Neural crest cell (in vitro differentiated cells): Measurements from ENCODE around the gene CEP170. TPM values are rescaled to one million over a fixed set of nuclear protein-coding genes. Genes with fewer than 3 reads are reported as not detected.

Experiments used
- DNase-seq: peaks from one replicate; pipeline ENCODE4 v3.0.0; 2021; ENCODE audit warnings: low read depth, mixed read lengths, low spot score
- H3K27ac Mint-ChIP-seq: one replicate; pipeline ENCODE4 v1.8.0; 2021; ENCODE audit warnings: mild to moderate bottlenecking, mixed read lengths; ENCODE audit not compliant: unreplicated experiment
- H3K27me3 Mint-ChIP-seq: 2 replicates; pipeline ENCODE4 v1.8.0; 2021; ENCODE audit warnings: low read depth, mild to moderate bottlenecking, mixed read lengths
- H3K36me3 Mint-ChIP-seq: 2 replicates; pipeline ENCODE4 v1.8.0; 2021; ENCODE audit warnings: low read depth, mild to moderate bottlenecking, mixed read lengths
- H3K4me1 Mint-ChIP-seq: 2 replicates; pipeline ENCODE4 v1.8.0; 2021; ENCODE audit warnings: mixed read lengths
- H3K4me3 Mint-ChIP-seq: one replicate; pipeline ENCODE4 v1.8.0; 2021; ENCODE audit warnings: mild to moderate bottlenecking, mixed read lengths
- H3K9me3 Mint-ChIP-seq: 2 replicates; pipeline ENCODE4 v1.8.0; 2021; ENCODE audit warnings: mixed read lengths
- total RNA-seq: library from RNA; stranded (reverse); gene quantifications from 2 replicates; pipeline ENCODE4 v1.2.1, GENCODE V29; 2021
- TF ChIP-seq, protein P1 (sequence below): fragments of 200-600 bp; sonication (generic); conservative IDR thresholded peaks from 2 replicates; pipeline ENCODE4 v1.5.0; 2021; ENCODE audit warnings: antibody characterized with exemption, mild to moderate bottlenecking

CEP170 gene
- total RNA-seq, 1 donor from 2014 or later: 120 TPM

DNA sequence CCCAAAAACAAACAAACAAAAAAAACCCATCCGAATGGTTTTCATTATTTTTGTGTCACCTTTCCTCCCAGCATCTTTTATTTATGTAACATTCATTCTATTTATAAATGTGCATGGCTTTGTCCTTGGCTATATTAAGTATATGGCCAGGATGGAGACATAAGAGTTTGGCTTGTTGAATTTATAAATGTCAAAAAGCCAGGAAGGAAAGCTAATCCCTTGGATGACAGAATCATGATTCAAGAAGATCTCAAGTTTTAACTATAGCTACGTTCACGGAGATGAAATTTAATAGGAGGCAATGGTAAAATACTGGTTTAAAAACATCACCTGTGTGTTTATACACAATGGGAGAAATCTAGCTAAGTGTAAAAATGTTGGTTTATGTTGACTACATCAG is 5.0 kb downstream of the CEP170 start:
- H3K36me3 Mint-ChIP-seq: peaks cover 5% of the 10 kb centered on the region
- no peaks in the 10 kb centered on the region for H3K27me3 Mint-ChIP-seq
- H3K27ac Mint-ChIP-seq: no peak overlapping the region
- H3K9me3 Mint-ChIP-seq: no peaks in the 10 kb centered on the region
- H3K4me1 Mint-ChIP-seq: peaks cover 40% of the 10 kb centered on the region
- TF ChIP-seq, protein P1, sequence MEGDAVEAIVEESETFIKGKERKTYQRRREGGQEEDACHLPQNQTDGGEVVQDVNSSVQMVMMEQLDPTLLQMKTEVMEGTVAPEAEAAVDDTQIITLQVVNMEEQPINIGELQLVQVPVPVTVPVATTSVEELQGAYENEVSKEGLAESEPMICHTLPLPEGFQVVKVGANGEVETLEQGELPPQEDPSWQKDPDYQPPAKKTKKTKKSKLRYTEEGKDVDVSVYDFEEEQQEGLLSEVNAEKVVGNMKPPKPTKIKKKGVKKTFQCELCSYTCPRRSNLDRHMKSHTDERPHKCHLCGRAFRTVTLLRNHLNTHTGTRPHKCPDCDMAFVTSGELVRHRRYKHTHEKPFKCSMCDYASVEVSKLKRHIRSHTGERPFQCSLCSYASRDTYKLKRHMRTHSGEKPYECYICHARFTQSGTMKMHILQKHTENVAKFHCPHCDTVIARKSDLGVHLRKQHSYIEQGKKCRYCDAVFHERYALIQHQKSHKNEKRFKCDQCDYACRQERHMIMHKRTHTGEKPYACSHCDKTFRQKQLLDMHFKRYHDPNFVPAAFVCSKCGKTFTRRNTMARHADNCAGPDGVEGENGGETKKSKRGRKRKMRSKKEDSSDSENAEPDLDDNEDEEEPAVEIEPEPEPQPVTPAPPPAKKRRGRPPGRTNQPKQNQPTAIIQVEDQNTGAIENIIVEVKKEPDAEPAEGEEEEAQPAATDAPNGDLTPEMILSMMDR: no peak
- H3K4me3 Mint-ChIP-seq: peak overlapping the region; percentile 42
- no peak for DNase-seq

DNA sequence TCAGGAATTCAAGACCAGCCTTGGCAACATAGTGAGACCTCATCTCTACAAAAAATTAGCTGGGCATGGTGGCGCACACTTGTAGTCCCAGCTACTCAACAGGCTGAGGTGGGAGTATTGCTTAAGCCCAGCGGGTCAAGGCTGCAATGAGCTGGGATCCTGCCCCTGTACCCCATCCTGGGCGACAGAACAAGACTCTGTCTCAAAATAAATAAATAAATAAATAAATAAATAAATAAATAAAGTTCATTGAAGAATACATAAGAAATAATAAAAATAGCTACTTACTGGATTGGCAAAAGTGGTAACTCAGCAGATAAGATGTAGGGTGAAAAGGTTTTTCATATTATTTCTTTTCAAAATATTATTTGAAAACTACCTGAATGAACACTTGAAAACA is 5.9 kb downstream of the CEP170 start:
- Mint-ChIP-seq H3K4me3 (no peak overlapping the region), H3K27ac (no peak overlapping the region), H3K9me3 (no peaks in the 10 kb centered on the region), H3K36me3 (peaks cover 6% of the 10 kb centered on the region), H3K27me3 (no peaks in the 10 kb centered on the region), H3K4me1 (peaks cover 40% of the 10 kb centered on the region)
- TF ChIP-seq, protein P1: no peak
- no peak for DNase-seq

DNA sequence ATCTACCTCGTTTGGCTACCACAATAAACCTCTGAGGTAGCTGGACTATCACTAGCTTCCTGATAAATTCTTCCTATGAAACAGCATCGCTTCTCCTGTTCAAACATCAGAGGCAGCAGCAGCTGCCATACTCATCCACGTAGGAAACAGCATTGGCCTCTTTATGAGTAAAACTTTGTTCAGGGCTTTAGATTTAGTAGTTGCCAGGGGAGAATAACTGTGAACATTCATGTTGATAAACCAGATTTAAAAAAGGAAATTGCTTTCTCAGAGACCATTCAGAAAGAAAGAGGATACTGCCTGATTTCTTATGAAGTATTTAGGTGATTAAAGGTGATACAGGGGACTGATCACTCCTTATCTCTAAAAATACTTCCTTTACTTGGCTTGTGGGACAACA is 7.2 kb downstream of the CEP170 start:
- H3K4me3 Mint-ChIP-seq: no peak overlapping the region
- no peaks in the 10 kb centered on the region for H3K27me3 Mint-ChIP-seq
- H3K4me1 Mint-ChIP-seq: peaks cover 29% of the 10 kb centered on the region
- H3K36me3 Mint-ChIP-seq: peaks cover 16% of the 10 kb centered on the region
- TF ChIP-seq, protein P1: no peak
- DNase-seq: no peak
- H3K27ac Mint-ChIP-seq: no peak overlapping the region
- peaks cover 2% of the 10 kb centered on the region for H3K9me3 Mint-ChIP-seq

DNA sequence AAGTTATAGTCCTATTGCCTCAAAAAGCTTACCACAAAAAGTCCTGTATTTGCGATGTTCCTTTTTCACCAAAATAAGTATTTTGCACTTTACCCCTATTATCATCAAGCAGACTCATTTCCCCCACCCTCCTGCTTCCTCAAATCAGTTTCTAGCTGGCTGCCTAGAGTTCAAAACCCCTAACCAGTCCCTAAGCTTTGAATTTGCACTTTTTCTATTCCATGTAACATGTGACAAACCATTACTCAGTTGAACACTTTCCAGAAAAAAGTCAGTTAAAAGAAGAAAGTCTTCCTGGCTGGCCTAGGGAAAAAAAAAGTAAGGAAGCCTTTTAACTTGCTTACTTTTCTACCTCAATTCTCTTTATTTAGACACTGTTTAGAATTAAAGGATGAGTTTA is 8.2 kb downstream of the CEP170 start:
- H3K4me1 Mint-ChIP-seq: peaks cover 24% of the 10 kb centered on the region
- H3K27ac Mint-ChIP-seq: peak overlapping the region; percentile 48
- H3K27me3 Mint-ChIP-seq: no peaks in the 10 kb centered on the region
- H3K4me3 Mint-ChIP-seq: no peak overlapping the region
- H3K9me3 Mint-ChIP-seq: peaks cover 5% of the 10 kb centered on the region
- H3K36me3 Mint-ChIP-seq: peaks cover 22% of the 10 kb centered on the region
- TF ChIP-seq, protein P1: no peak
- no peak for DNase-seq

DNA sequence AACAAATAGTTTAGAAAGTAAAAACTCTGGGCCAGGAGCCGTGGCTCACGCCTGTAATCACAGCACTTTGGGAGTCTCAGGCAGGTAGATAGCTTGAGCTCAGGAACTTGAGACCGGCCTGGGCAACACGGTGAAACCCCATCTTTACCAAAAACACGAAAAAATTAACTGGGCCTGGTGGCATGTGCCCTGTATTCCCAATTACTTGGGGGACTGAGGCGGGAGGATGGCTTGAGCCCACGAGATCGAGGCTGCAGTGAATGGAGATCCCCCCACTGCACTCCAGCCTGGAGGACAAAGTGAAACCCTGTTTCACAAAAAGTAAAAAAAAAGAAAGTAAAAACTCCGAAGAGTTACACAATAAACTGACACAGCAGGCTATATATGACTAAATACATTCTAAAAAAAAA is 10.6 kb downstream of the CEP170 start:
- TF ChIP-seq, protein P1: no peak
- Mint-ChIP-seq H3K4me1 (peaks cover 8% of the 10 kb centered on the region), H3K36me3 (peaks cover 34% of the 10 kb centered on the region), H3K9me3 (peaks cover 8% of the 10 kb centered on the region), H3K4me3 (no peak overlapping the region), H3K27ac (no peak overlapping the region), H3K27me3 (no peaks in the 10 kb centered on the region)
- DNase-seq: no peak
